GM19452 (cell line): ENCODE measurements around the gene ZBED6.

Source experiments
- ATAC-seq: cut with Tn5 transposase; IDR thresholded peaks from one replicate; pipeline ENCODE4 v1.9.1; 2021; ENCODE audit not compliant: unreplicated experiment

The ZBED6 gene

GRCh38 chr1:203839081-203839480 lies 43.7 kb downstream of the ZBED6 start:
- no peak for ATAC-seq

GRCh38 chr1:203840208-203840808 lies 44.9 kb downstream of the ZBED6 start:
- ATAC-seq: no peak

GRCh38 chr1:203842559-203842876 lies 47.1 kb downstream of the ZBED6 start:
- no peak for ATAC-seq

- no peak for ATAC-seq
These were observed 48.0 kb downstream of the ZBED6 start for GRCh38 chr1:203843435-203843834.
